ENCODE data around the gene ARHGEF5.
"Not testable (repeated sequence)": the region's sequence is repeated elsewhere in the genome, so short reads cannot be mapped to it uniquely, and the experiment has no call there.

DNA sequence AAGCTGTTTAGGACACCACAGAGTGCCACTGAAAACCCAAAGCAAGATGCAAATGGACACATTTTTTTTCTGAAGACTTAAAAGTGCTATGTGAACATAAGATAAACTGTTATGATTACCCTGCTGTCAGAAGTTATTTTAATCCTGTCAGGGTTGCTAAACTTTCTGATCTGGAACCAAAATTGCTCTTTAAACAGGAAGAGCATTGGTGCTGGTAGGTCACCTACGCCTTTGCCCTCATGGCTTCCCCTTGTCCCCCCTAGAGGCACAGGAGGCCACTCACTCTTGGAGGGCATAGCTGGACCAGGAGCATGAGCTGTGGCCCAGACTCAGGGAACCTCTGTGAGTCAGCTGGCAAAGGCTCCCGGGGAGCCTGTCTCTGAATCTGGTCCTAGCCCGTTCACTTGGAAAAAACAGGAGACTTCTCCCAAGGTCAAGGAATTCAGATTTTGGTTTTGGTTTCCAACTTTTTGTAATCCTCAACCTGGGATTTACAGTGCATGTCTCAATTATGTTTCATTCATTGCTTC, 33.5 kb upstream of the ARHGEF5 start:
- TF ChIP-seq CTCF, POLR2A (IDR thresholded peaks at IDR 0.05): not testable (repeated sequence)

Measured in suprapubic skin (tissue), 3 donors.